ENCODE measurements around the gene HTR7. TPM values are rescaled to one million over a fixed set of nuclear protein-coding genes. Genes with fewer than 3 reads are reported as not detected.

HTR7 gene
- total RNA-seq, 1 experiment from 2014 or later = not detected

- BruUV-seq (replicated peaks) = no TSS peak
- Mint-ChIP-seq H3K9me3 (ENCODE audit: unreplicated experiment) (peaks cover 21% of the 10 kb centered on the region), H3K36me3 (ENCODE audit: insufficient read depth, unreplicated experiment) (no peaks in the 10 kb centered on the region), H3K27ac (ENCODE audit: unreplicated experiment) (no peak overlapping the region), H3K27me3 (ENCODE audit: insufficient read depth, unreplicated experiment) (peaks cover 10% of the 10 kb centered on the region), H3K4me1 (ENCODE audit: low read depth, unreplicated experiment) (no peaks in the 10 kb centered on the region), H3K4me3 (ENCODE audit: unreplicated experiment) (no peak overlapping the region)
- intact Hi-C loops (cut with micrococcal nuclease; ENCODE audit: unreplicated experiment) = no loop called here
- no peak for DNase-seq
- no peak overlapping the region for H3K4me3 ChIP-seq (ENCODE audit: low read depth, low read length)
- peaks cover 7% of the 10 kb centered on the region for H3K9me3 ChIP-seq
- no peaks in the 10 kb centered on the region for H3K4me1 ChIP-seq
- no peaks in the 10 kb centered on the region for H3K27me3 ChIP-seq (replicated peaks; ENCODE audit: control insufficient read depth, insufficient read depth, low read length)
- H3K36me3 ChIP-seq (ENCODE audit: control insufficient read depth, insufficient read depth, low read length) = no peaks in the 10 kb centered on the region
- TF ChIP-seq, protein P1, sequence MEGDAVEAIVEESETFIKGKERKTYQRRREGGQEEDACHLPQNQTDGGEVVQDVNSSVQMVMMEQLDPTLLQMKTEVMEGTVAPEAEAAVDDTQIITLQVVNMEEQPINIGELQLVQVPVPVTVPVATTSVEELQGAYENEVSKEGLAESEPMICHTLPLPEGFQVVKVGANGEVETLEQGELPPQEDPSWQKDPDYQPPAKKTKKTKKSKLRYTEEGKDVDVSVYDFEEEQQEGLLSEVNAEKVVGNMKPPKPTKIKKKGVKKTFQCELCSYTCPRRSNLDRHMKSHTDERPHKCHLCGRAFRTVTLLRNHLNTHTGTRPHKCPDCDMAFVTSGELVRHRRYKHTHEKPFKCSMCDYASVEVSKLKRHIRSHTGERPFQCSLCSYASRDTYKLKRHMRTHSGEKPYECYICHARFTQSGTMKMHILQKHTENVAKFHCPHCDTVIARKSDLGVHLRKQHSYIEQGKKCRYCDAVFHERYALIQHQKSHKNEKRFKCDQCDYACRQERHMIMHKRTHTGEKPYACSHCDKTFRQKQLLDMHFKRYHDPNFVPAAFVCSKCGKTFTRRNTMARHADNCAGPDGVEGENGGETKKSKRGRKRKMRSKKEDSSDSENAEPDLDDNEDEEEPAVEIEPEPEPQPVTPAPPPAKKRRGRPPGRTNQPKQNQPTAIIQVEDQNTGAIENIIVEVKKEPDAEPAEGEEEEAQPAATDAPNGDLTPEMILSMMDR (IDR thresholded peaks at IDR 0.05; ENCODE audit: insufficient read depth in 1 of 2, low read depth in 1 of 2, low read length in 1 of 2, severe bottlenecking in 1 of 2, unreplicated experiment in 1 of 2) = no peak
- POLR2A ChIA-PET = no interaction called here
- CTCF ChIA-PET = no interaction called here
These were observed 12.1 kb downstream of the HTR7 start for GRCh38 chr10:90845726-90846125.

DNA sequence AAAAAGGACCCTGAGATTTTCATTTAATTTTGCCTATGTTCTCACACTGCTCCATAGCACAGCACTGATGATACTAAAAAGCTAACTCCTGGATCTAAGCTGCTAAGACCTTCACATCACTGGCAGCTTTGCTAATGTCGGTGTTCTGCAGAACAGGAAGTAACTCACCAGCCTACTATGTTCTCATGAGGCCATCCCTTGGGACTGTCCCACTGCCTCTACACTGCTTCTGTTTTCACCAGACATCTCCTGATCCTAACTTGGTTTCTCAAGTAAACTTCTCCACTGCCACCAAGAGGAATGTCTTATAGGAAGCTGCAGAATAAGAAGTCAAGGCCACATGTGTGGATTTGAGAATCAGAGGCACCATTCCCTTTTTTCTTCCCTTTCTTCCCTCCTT lies 15.1 kb downstream of the HTR7 start:
- no TSS peak for BruUV-seq (replicated peaks)
- H3K27me3 ChIP-seq (replicated peaks; ENCODE audit: control insufficient read depth, insufficient read depth, low read length) = no peaks in the 10 kb centered on the region
- peaks cover 6% of the 10 kb centered on the region for H3K9me3 Mint-ChIP-seq (ENCODE audit: unreplicated experiment)
- H3K4me3 ChIP-seq (ENCODE audit: low read depth, low read length) = no peak overlapping the region
- no peak overlapping the region for H3K27ac Mint-ChIP-seq (ENCODE audit: unreplicated experiment)
- no peaks in the 10 kb centered on the region for H3K4me1 Mint-ChIP-seq (ENCODE audit: low read depth, unreplicated experiment)
- intact Hi-C loops (cut with micrococcal nuclease; ENCODE audit: unreplicated experiment) = no loop called here
- ChIA-PET CTCF (interaction anchor here (0.7 kb wide), 1 partner anchor 1708 kb away, joined by 3 read pairs; no protein-coding TSS in a partner anchor), POLR2A (no interaction called here)
- peaks cover 14% of the 10 kb centered on the region for H3K27me3 Mint-ChIP-seq (ENCODE audit: insufficient read depth, unreplicated experiment)
- no peaks in the 10 kb centered on the region for H3K4me1 ChIP-seq
- H3K36me3 Mint-ChIP-seq (ENCODE audit: insufficient read depth, unreplicated experiment) = no peaks in the 10 kb centered on the region
- H3K4me3 Mint-ChIP-seq (ENCODE audit: unreplicated experiment) = no peak overlapping the region
- H3K9me3 ChIP-seq = no peaks in the 10 kb centered on the region
- no peaks in the 10 kb centered on the region for H3K36me3 ChIP-seq (ENCODE audit: control insufficient read depth, insufficient read depth, low read length)
- TF ChIP-seq, protein P1 (IDR thresholded peaks at IDR 0.05; ENCODE audit: insufficient read depth in 1 of 2, low read depth in 1 of 2, low read length in 1 of 2, severe bottlenecking in 1 of 2, unreplicated experiment in 1 of 2) = no peak
- DNase-seq = no peak

DNA sequence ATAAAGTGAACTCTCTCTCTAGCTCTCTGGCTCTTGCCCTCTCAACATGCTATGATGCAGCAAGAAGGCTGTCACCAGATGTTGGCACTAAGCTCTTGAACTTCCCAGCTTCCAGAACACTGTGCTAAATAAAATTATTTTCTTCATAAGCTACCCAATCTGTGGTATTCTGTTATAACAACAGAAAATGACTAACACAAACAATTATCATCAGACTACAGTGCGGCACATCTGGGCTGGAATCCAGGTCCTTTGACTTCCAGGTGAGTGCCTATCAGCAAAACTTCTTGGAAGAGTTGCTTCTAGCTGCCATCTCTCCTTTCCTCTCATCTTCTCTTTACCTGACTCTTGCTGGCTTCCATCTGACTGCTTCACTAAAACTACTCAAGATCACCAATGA lies 20.4 kb downstream of the HTR7 start:
- DNase-seq = no peak
- no peaks in the 10 kb centered on the region for H3K36me3 Mint-ChIP-seq (ENCODE audit: insufficient read depth, unreplicated experiment)
- no TSS peak for BruUV-seq (replicated peaks)
- ChIA-PET CTCF (no interaction called here), POLR2A (no interaction called here)
- H3K27ac Mint-ChIP-seq (ENCODE audit: unreplicated experiment) = no peak overlapping the region
- TF ChIP-seq, protein P1 (IDR thresholded peaks at IDR 0.05; ENCODE audit: insufficient read depth in 1 of 2, low read depth in 1 of 2, low read length in 1 of 2, severe bottlenecking in 1 of 2, unreplicated experiment in 1 of 2) = no peak
- peaks cover 12% of the 10 kb centered on the region for H3K27me3 Mint-ChIP-seq (ENCODE audit: insufficient read depth, unreplicated experiment)
- H3K4me1 ChIP-seq = no peaks in the 10 kb centered on the region
- no peak overlapping the region for H3K4me3 ChIP-seq (ENCODE audit: low read depth, low read length)
- H3K9me3 ChIP-seq = no peaks in the 10 kb centered on the region
- no peaks in the 10 kb centered on the region for H3K9me3 Mint-ChIP-seq (ENCODE audit: unreplicated experiment)
- intact Hi-C loops (cut with micrococcal nuclease; ENCODE audit: unreplicated experiment) = no loop called here
- no peaks in the 10 kb centered on the region for H3K4me1 Mint-ChIP-seq (ENCODE audit: low read depth, unreplicated experiment)
- no peak overlapping the region for H3K4me3 Mint-ChIP-seq (ENCODE audit: unreplicated experiment)
- no peaks in the 10 kb centered on the region for H3K27me3 ChIP-seq (replicated peaks; ENCODE audit: control insufficient read depth, insufficient read depth, low read length)
- H3K36me3 ChIP-seq (ENCODE audit: control insufficient read depth, insufficient read depth, low read length) = no peaks in the 10 kb centered on the region

All from Caco-2 (cell line).